ENCODE measurements around the gene LAMTOR5. TPM values are rescaled to one million over a fixed set of nuclear protein-coding genes. Genes with fewer than 3 reads are reported as not detected.
"Not testable (repeated sequence)": the region's sequence is repeated elsewhere in the genome, so short reads cannot be mapped to it uniquely, and the experiment has no call there.

LAMTOR5 gene
- total and polyA plus RNA-seq, 2 donors, result 144 to 296 TPM

DNA sequence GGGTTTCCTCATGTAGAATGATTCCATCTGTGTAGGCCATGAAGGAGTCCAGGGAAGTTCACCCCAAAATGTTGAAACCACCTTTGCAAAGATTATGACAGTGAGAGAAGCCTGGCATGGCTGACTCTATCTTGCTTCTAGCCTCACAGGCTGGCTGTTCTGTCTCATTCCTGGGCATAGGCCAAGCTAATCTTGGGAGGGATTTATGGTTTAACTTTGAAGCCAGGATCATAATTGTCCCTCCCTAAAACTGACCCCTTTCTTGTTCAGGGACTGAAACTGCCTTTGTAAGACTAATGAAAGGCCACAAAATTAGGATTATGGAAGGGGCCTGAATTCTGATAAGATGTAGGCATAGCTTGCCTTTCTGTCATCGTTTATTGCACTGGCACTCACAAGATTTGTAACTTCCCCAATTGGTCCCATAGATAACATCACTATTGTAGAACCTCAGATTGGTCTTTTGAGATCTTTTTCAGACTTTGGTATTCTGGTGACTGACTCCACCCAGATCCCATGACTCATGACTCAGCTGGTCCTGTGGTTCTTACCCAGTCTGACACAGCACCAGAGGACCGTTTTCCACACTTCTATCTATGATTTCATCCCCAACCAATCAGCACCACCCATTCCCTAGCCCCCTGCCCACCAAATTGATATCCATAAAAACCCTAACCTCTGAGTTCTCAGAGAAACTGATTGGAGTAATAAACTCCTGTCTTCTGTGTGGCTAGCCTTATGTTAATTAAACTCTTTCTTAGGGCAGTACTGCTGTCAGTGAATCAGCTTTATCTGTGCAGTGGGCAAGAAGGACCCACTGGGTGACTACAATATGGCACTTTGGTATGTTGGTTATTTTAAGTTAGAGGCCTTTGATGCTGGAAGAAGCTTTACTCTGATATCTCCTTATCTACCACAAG is 13.6 kb upstream of the LAMTOR5 start:
- Histone ChIP-seq H3K4me3 (ENCODE audit: low read length in 2 of 2) (no peak overlapping the region), H3K27ac (ENCODE audit: low read depth in 1 of 2, low read length in 1 of 2) (no peak overlapping the region), H3K27me3 (ENCODE audit: control insufficient read depth in 2 of 2, insufficient read depth in 1 of 2, low read length in 1 of 2) (no peaks in the 10 kb centered on the region), H3K36me3 (ENCODE audit: control insufficient read depth in 2 of 2, insufficient read depth in 2 of 2, low read length in 1 of 2) (no peaks in the 10 kb centered on the region), H3K9me3 (ENCODE audit: control insufficient read depth in 2 of 2, insufficient read depth in 1 of 2, low read length in 1 of 2) (no peaks in the 10 kb centered on the region), H3K4me1 (ENCODE audit: control insufficient read depth in 2 of 2, insufficient read depth in 2 of 2, low read length in 2 of 2) (no peaks in the 10 kb centered on the region)
- no peak for DNase-seq (ENCODE audit: low read depth in 6 of 9, low spot score in 9 of 9)
- 27% methylated on average over 2 of the region's 2 CpGs for WGBS

DNA sequence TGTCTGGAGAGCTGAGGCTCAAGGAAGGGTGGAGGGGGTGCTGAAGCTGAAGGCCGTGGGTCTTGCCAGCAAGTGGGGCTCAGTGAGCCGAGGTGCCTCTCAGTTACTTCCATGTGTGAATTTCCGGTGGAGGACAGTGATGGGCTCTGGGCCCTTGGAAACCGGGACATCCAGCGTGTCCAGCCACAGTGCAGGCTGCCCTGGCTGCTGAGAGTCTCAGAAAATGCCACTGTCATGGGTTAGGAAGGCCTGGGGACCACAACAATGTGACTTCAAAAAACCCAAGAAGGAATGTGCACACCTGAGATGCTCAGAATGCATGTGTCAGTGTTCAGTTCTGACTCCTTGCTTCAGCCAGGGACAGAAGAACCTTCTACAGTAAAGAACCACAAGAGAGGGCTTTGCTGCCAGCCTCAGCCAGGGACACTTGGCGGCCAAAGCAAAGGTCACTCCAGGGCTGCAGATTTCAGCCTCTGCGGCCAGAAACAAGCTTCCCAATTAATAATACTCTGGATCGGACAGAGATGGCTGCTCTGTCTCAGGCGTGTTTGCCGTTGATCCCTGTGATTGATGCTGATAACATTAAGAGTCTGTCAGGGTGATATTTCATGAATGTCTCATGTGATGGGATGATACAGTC is 12.6 kb upstream of the LAMTOR5 start:
- WGBS, result 95% methylated on average over 10 of the region's 10 CpGs
- no peaks in the 10 kb centered on the region for H3K4me1 ChIP-seq (ENCODE audit: control insufficient read depth in 2 of 2, insufficient read depth in 2 of 2, low read length in 2 of 2)
- no peaks in the 10 kb centered on the region for H3K36me3 ChIP-seq (ENCODE audit: control insufficient read depth in 2 of 2, insufficient read depth in 2 of 2, low read length in 1 of 2)
- no peak for DNase-seq (ENCODE audit: low read depth in 6 of 9, low spot score in 9 of 9)
- no peak overlapping the region for H3K27ac ChIP-seq (ENCODE audit: low read depth in 1 of 2, low read length in 1 of 2)
- H3K9me3 ChIP-seq (ENCODE audit: control insufficient read depth in 2 of 2, insufficient read depth in 1 of 2, low read length in 1 of 2), result no peaks in the 10 kb centered on the region
- no peaks in the 10 kb centered on the region for H3K27me3 ChIP-seq (ENCODE audit: control insufficient read depth in 2 of 2, insufficient read depth in 1 of 2, low read length in 1 of 2)
- no peak overlapping the region for H3K4me3 ChIP-seq (ENCODE audit: low read length in 2 of 2)

DNA sequence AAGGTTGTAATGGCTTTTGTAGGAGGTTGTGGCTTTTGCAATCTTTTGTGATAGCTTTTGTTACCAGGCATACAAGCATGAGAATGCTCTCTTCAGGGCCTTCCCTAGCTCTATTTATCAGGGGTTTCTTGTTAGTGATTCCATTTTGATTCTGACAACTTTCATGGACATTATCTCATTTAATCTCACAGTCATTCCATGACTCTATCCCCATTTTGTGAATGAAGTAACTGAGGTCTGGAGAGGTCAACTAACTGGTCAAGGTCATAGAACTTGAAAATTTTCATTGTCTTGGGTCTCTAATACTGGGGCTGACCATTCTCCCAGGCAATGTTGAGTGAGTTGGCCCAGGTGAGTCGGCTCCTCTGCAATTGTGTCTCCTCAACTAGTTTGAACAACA is 11.2 kb upstream of the LAMTOR5 start:
- no peak for DNase-seq (ENCODE audit: low read depth in 6 of 9, low spot score in 9 of 9)
- WGBS, result 96% methylated on average over 1 of the region's 1 CpG
- H3K9me3 ChIP-seq (ENCODE audit: control insufficient read depth in 2 of 2, insufficient read depth in 1 of 2, low read length in 1 of 2), result no peaks in the 10 kb centered on the region
- no peaks in the 10 kb centered on the region for H3K27me3 ChIP-seq (ENCODE audit: control insufficient read depth in 2 of 2, insufficient read depth in 1 of 2, low read length in 1 of 2)
- no peak overlapping the region for H3K4me3 ChIP-seq (ENCODE audit: low read length in 2 of 2)
- H3K36me3 ChIP-seq (ENCODE audit: control insufficient read depth in 2 of 2, insufficient read depth in 2 of 2, low read length in 1 of 2), result no peaks in the 10 kb centered on the region
- no peak overlapping the region for H3K27ac ChIP-seq (ENCODE audit: low read depth in 1 of 2, low read length in 1 of 2)
- no peaks in the 10 kb centered on the region for H3K4me1 ChIP-seq (ENCODE audit: control insufficient read depth in 2 of 2, insufficient read depth in 2 of 2, low read length in 2 of 2)

DNA sequence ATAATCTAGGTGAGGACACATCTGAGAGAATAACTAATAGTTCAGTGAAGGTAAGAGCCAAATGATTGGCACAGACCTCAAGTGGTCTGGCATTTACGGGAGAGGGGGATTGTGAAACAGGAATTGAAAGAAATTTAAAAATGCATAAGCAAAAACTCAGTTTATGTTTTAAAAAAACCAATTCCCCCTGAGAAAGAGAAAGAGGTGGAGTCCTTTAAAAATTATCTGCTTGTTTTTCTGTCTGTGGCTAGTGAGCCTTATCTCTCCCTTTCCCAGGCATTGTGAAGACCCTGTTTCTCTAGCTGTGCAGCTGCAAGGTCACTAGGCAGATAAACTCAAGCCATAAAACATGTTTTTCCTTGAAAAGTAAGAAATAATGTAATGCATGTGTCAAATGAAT is 5.6 kb upstream of the LAMTOR5 start:
- WGBS, result 94% methylated on average over 1 of the region's 1 CpG
- DNase-seq (ENCODE audit: low read depth in 6 of 9, low spot score in 9 of 9); H3K36me3 ChIP-seq (ENCODE audit: control insufficient read depth in 2 of 2, insufficient read depth in 2 of 2, low read length in 1 of 2); H3K27ac ChIP-seq (ENCODE audit: low read depth in 1 of 2, low read length in 1 of 2); H3K4me3 ChIP-seq (ENCODE audit: low read length in 2 of 2); H3K9me3 ChIP-seq (ENCODE audit: control insufficient read depth in 2 of 2, insufficient read depth in 1 of 2, low read length in 1 of 2); H3K27me3 ChIP-seq (ENCODE audit: control insufficient read depth in 2 of 2, insufficient read depth in 1 of 2, low read length in 1 of 2); H3K4me1 ChIP-seq (ENCODE audit: control insufficient read depth in 2 of 2, insufficient read depth in 2 of 2, low read length in 2 of 2): not testable (repeated sequence)

DNA sequence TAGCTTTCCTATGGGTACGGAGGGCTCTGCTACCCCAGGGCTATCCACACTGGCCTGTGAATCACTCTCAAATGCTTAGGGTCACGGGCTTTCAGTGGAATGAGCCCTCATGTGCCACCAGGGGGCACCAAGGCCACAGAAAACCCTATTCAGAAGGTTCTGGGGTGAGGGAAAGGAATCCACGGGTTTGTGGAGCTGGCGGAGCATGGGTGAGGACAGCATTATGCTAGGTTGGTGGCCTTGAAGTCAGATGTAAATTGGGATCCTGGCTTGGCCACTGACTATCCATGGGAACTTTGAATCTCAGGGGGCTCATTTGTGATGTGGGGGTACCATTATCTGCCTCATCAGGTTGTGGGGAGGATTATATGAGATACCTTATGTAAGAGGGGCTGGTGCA is 5.1 kb upstream of the LAMTOR5 start:
- peak in 7 of 9 donors; percentile 19 to 67 (median 47) for DNase-seq (ENCODE audit: low read depth in 6 of 9, low spot score in 9 of 9)
- H3K27me3 ChIP-seq (ENCODE audit: control insufficient read depth in 2 of 2, insufficient read depth in 1 of 2, low read length in 1 of 2), result no peaks in the 10 kb centered on the region
- WGBS, result 59% methylated on average over 4 of the region's 4 CpGs
- H3K36me3 ChIP-seq (ENCODE audit: control insufficient read depth in 2 of 2, insufficient read depth in 2 of 2, low read length in 1 of 2), result no peaks in the 10 kb centered on the region
- no peak overlapping the region for H3K4me3 ChIP-seq (ENCODE audit: low read length in 2 of 2)
- no peaks in the 10 kb centered on the region for H3K9me3 ChIP-seq (ENCODE audit: control insufficient read depth in 2 of 2, insufficient read depth in 1 of 2, low read length in 1 of 2)
- H3K4me1 ChIP-seq (ENCODE audit: control insufficient read depth in 2 of 2, insufficient read depth in 2 of 2, low read length in 2 of 2), result peaks cover 0 to 3% of the 10 kb centered on the region in 2 donors
- H3K27ac ChIP-seq (ENCODE audit: low read depth in 1 of 2, low read length in 1 of 2), result no peak overlapping the region

DNA sequence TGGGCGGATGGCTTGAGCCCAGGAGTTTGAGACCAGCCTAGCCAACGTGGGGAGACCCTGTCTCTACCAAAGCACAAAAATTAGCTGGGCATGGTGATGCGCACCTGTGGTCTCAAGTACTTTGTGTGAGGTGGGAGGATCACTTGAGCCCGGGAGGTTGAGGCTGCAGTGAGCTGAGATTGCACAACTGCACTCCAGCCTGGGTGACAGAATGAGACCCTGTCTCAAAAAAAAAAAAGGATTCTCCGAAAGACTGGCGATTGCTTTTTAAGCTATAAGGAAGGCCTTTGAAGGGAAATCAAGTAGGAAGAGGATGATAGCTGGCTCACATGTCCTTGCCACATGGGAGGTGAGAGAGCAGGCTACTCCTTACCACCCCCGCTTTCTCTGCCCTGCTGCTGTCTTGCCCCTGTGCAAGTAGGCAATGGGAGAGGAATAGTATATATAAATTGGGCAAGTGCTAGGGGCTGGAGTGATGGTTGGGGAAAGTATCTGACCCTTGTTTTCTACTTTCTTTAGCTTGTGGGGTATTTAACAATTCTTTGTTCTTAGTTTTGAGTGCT is 3.8 kb upstream of the LAMTOR5 start:
- H3K27ac ChIP-seq (ENCODE audit: low read depth in 1 of 2, low read length in 1 of 2), result no peak overlapping the region
- H3K27me3 ChIP-seq (ENCODE audit: control insufficient read depth in 2 of 2, insufficient read depth in 1 of 2, low read length in 1 of 2), result no peaks in the 10 kb centered on the region
- peaks cover 0 to 3% of the 10 kb centered on the region in 2 donors for H3K4me1 ChIP-seq (ENCODE audit: control insufficient read depth in 2 of 2, insufficient read depth in 2 of 2, low read length in 2 of 2)
- no peak overlapping the region for H3K4me3 ChIP-seq (ENCODE audit: low read length in 2 of 2)
- no peaks in the 10 kb centered on the region for H3K9me3 ChIP-seq (ENCODE audit: control insufficient read depth in 2 of 2, insufficient read depth in 1 of 2, low read length in 1 of 2)
- WGBS, result 88% methylated on average over 7 of the region's 7 CpGs
- no peak for DNase-seq (ENCODE audit: low read depth in 6 of 9, low spot score in 9 of 9)
- no peaks in the 10 kb centered on the region for H3K36me3 ChIP-seq (ENCODE audit: control insufficient read depth in 2 of 2, insufficient read depth in 2 of 2, low read length in 1 of 2)

DNA sequence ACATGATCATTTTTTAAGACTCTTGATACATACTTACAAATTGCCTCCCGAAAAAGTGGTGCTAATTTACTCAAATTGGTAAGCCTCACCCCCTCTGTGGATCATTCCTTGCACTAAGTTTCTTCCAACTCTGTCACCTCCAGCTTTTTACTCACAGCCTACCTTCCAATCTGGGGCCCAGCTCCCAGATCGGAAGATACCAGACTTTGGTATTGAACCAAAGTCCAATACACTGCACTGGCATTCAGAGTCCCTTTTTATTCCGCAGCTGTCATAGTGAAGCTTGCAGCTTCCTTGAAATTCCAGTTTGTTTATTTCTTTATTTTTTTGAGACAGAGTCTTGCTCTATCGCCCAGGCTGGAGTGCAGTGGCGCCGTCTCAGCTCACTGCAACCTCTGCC is 1.8 kb upstream of the LAMTOR5 start:
- Histone ChIP-seq H3K36me3 (ENCODE audit: control insufficient read depth in 2 of 2, insufficient read depth in 2 of 2, low read length in 1 of 2) (peaks cover 0 to 11% of the 10 kb centered on the region in 2 donors), H3K4me1 (ENCODE audit: control insufficient read depth in 2 of 2, insufficient read depth in 2 of 2, low read length in 2 of 2) (peaks cover 0 to 3% of the 10 kb centered on the region in 2 donors), H3K27ac (ENCODE audit: low read depth in 1 of 2, low read length in 1 of 2) (no peak overlapping the region), H3K9me3 (ENCODE audit: control insufficient read depth in 2 of 2, insufficient read depth in 1 of 2, low read length in 1 of 2) (no peaks in the 10 kb centered on the region), H3K27me3 (ENCODE audit: control insufficient read depth in 2 of 2, insufficient read depth in 1 of 2, low read length in 1 of 2) (no peaks in the 10 kb centered on the region), H3K4me3 (ENCODE audit: low read length in 2 of 2) (no peak overlapping the region)
- DNase-seq (ENCODE audit: low read depth in 6 of 9, low spot score in 9 of 9), result no peak
- 98% methylated on average over 6 of the region's 6 CpGs for WGBS

DNA sequence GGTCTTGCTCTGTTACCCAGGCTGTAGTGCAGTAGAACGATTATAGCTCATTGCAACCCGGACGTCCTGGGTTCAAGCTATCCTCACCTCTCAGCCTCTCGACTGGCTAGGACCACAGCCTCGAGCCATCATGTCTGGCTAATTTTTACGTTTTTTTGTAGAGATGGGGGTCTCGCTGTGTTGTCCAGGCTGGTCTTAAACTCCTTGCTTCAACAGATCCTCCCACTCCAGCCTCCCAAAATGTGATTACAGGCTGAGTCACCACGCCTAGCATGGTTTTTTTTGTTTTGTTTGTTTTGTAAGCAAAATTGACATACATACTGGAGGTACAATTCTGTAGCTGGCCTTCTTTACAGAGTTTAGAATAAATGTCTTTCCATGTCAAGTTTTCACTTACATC is 994 bp upstream of the LAMTOR5 start:
- 93% methylated on average over 8 of the region's 8 CpGs for WGBS
- Histone ChIP-seq H3K4me3 (ENCODE audit: low read length in 2 of 2) (no peak overlapping the region), H3K9me3 (ENCODE audit: control insufficient read depth in 2 of 2, insufficient read depth in 1 of 2, low read length in 1 of 2) (no peaks in the 10 kb centered on the region), H3K27ac (ENCODE audit: low read depth in 1 of 2, low read length in 1 of 2) (no peak overlapping the region), H3K4me1 (ENCODE audit: control insufficient read depth in 2 of 2, insufficient read depth in 2 of 2, low read length in 2 of 2) (peaks cover 0 to 3% of the 10 kb centered on the region in 2 donors), H3K36me3 (ENCODE audit: control insufficient read depth in 2 of 2, insufficient read depth in 2 of 2, low read length in 1 of 2) (peaks cover 5 to 18% of the 10 kb centered on the region in 2 donors), H3K27me3 (ENCODE audit: control insufficient read depth in 2 of 2, insufficient read depth in 1 of 2, low read length in 1 of 2) (no peaks in the 10 kb centered on the region)
- DNase-seq (ENCODE audit: low read depth in 6 of 9, low spot score in 9 of 9), result no peak

DNA sequence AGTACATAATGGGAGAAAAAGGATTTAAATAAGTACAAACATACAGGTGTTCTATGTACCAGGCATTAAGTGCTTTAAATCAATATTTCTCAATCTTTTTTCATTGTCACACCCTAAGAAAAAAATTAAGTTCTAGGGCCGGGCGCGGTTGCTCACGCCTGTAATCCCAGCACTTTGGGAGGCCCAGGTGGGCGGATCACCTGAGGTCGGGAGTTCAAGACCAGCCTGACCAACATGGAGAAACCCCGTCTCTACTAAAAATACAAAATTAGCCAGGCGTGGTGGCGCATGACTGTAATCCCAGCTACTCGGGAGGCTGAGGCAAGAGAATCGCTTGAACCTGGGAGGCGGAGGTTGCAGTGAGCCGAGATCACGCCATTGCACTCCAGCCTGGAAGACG is 1.1 kb downstream of the LAMTOR5 start:
- H3K27ac ChIP-seq (ENCODE audit: low read depth in 1 of 2, low read length in 1 of 2), result not testable (repeated sequence)

More for the DNA sequence above, 1.1 kb downstream of the LAMTOR5 start:
- Histone ChIP-seq H3K36me3 (ENCODE audit: control insufficient read depth in 2 of 2, insufficient read depth in 2 of 2, low read length in 1 of 2) (peaks cover 19 to 38% of the 10 kb centered on the region in 2 donors), H3K4me3 (ENCODE audit: low read length in 2 of 2) (peak overlapping the region; percentile 86 to 97)
- not testable (repeated sequence) for DNase-seq (ENCODE audit: low read depth in 6 of 9, low spot score in 9 of 9); H3K4me1 ChIP-seq (ENCODE audit: control insufficient read depth in 2 of 2, insufficient read depth in 2 of 2, low read length in 2 of 2); H3K27me3 ChIP-seq (ENCODE audit: control insufficient read depth in 2 of 2, insufficient read depth in 1 of 2, low read length in 1 of 2); H3K9me3 ChIP-seq (ENCODE audit: control insufficient read depth in 2 of 2, insufficient read depth in 1 of 2, low read length in 1 of 2)
- WGBS, result 93% methylated on average over 15 of the region's 15 CpGs
